GM18951 (cell line): ENCODE results near the gene PLEKHB1.

ENCODE experiments used
- POLR2A ChIP-seq: IDR thresholded peaks from 4 replicates; pipeline ENCODE4 v1.6.1; 2011; ENCODE audit warnings: mild to moderate bottlenecking; ENCODE audit not compliant: insufficient read length, insufficient read depth; ENCODE audit errors: extremely low read depth
- in situ Hi-C: fragments of 300-500 bp; cut with MboI; formaldehyde crosslinking; loops from one replicate; pipeline ENCODE4 v1.12.0; 2022; ENCODE audit warnings: low sequenced_read_pairs, mixed read lengths, inconsistent platforms; ENCODE audit not compliant: unreplicated experiment

The PLEKHB1 gene

GRCh38 chr11:73645972-73646631 is at the start of gene PLEKHB1:
TSS of gene PLEKHB1 (plus strand) at chr11:73646581. CDS start at chr11:73646609, 28 bp downstream.
- in situ Hi-C loops: no loop called here
- no peak for TF ChIP-seq POLR2A

- in situ Hi-C loops: no loop called here
- no peak for TF ChIP-seq POLR2A
Observed at GRCh38 chr11:73597336-73597955, 48.9 kb upstream of the PLEKHB1 start.

- in situ Hi-C loops: no loop called here
- peak; percentile 74 for TF ChIP-seq POLR2A
Observed at GRCh38 chr11:73597956-73598718, 48.2 kb upstream of the PLEKHB1 start, which contains the start of gene FAM168A. TSS of gene FAM168A (minus strand) at chr11:73598112. CDS start at chr11:73468474, 129,638 bp downstream.

GRCh38 chr11:73598719-73599379 is 47.5 kb upstream of the PLEKHB1 start:
- TF ChIP-seq POLR2A: no peak
- in situ Hi-C loops: no loop called here

GRCh38 chr11:73612601-73613140 is 33.7 kb upstream of the PLEKHB1 start:
- no peak for TF ChIP-seq POLR2A
- in situ Hi-C loops: no loop called here

- in situ Hi-C loops: no loop called here
- TF ChIP-seq POLR2A: no peak
Observed at GRCh38 chr11:73614591-73614990, 31.8 kb upstream of the PLEKHB1 start.

GRCh38 chr11:73622926-73623593 is 23.3 kb upstream of the PLEKHB1 start:
- in situ Hi-C loops: no loop called here
- no peak for TF ChIP-seq POLR2A

- TF ChIP-seq POLR2A: no peak
- in situ Hi-C loops: no loop called here
Observed at GRCh38 chr11:73623686-73624085, 22.7 kb upstream of the PLEKHB1 start.

GRCh38 chr11:73625696-73626318 is 20.6 kb upstream of the PLEKHB1 start:
- in situ Hi-C loops: no loop called here
- no peak for TF ChIP-seq POLR2A

- TF ChIP-seq POLR2A: no peak
- in situ Hi-C loops: no loop called here
Observed at GRCh38 chr11:73629907-73630306, 16.5 kb upstream of the PLEKHB1 start.

GRCh38 chr11:73632996-73633395 is 13.4 kb upstream of the PLEKHB1 start:
- TF ChIP-seq POLR2A: no peak
- in situ Hi-C loops: no loop called here

GRCh38 chr11:73633999-73634398 is 12.4 kb upstream of the PLEKHB1 start:
- in situ Hi-C loops: no loop called here
- TF ChIP-seq POLR2A: no peak
